ENCODE results near the gene AKR1C1. TPM values are rescaled to one million over a fixed set of nuclear protein-coding genes. Genes with fewer than 3 reads are reported as not detected.
"Not testable (repeated sequence)": the region's sequence is repeated elsewhere in the genome, so short reads cannot be mapped to it uniquely, and the experiment has no call there.

The AKR1C1 gene
- total RNA-seq, 1 experiment from 2014 or later = 4.1 TPM

DNA sequence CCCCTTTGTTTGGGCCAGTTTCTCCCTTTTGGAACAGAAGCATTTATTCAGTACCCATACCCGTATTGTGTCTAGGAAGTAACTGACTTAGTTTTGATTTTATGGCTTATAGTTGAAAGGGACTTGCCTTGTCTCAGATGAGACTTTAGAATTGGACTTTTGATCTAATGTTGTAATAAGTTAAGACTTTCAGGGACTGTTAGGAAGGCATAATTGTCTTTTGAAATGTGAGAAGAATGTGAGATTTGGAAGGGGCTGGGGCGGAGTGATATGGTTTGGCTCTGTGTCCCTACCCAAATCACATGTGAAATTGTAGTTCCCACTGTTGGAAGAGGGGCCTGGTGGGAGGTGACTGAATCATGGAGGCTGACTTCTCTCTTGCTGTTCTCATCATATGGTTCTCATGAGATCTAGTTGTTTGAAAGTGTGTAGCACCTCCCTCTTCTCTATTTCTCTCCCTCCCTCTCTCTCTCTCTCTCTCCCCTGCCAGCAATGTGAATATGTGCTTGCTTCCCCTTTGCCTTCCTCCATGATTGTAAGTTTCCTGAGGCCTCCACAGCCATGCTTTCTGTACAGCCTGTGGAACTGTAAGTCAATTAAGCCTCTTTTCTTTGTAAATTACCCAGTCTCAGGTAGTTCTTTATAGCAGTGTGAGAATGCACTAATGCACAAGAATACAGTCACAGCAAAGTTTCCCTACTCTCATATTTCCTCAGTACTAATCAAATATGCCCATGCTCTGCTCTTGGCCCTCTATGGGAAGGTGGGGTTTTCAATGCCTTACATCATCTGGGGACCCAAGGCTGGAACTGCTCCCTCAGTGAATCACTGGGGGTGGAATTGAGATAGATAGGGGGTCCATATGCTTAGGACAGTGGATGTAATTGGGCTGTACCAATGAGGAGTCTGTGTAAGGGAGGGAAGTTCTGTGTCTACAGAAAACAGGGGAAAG is 17.2 kb upstream of the AKR1C1 start:
- Mint-ChIP-seq H3K27me3 (ENCODE audit: low read depth) (peaks cover 3% of the 10 kb centered on the region), H3K27ac (peak overlapping the region; percentile 78), H3K4me1 (peaks cover 69% of the 10 kb centered on the region), H3K9me3 (no peaks in the 10 kb centered on the region), H3K4me3 (no peak overlapping the region), H3K36me3 (no peaks in the 10 kb centered on the region)
- ChIA-PET CTCF (interaction anchor here (1.7 kb wide), 1 partner anchor 36 kb away, joined by 6 read pairs; no protein-coding TSS in a partner anchor), POLR2A (no interaction called here)
- DNase-seq (ENCODE audit: low spot score) = no peak
- 0 out of 2 replicates have a peak, but pooled peaks have one; percentile 25 for TF ChIP-seq GABPB1 (CRISPR knock-in tag; IDR thresholded peaks at IDR 0.05)
- no peak for TF ChIP-seq SOX15 (CRISPR knock-in tag; IDR thresholded peaks at IDR 0.05)
- no peak for TF ChIP-seq NFATC4 (CRISPR knock-in tag; IDR thresholded peaks at IDR 0.05)
- ATAC-seq = no peak

DNA sequence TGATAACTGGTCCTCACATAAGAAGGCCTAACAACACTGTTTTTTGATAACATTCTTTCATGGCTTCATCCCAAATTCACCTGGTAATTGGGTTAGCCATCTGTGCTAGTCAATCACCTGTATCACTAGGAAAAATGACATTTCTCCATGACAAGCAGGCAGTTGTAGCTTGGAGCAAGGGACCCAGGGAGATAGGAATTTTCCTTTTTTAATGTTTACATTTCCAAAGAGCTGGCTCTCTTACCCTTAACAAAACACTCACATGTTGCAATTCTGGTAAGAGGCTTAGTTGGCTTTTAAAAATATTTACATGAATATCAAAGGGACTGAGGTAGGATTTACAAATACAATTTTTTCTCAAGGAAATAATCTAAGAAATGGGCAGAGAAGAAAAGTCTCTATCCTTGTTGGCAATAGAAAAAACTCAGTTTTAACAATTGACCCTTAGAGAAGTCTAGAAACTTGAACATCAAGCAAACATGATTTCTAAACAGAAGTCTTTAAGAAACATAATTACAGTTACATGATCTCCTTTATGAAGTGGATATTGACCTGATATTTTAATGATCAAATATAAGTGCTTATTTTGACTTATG is 16.1 kb upstream of the AKR1C1 start:
- Mint-ChIP-seq H3K27me3 (ENCODE audit: low read depth) (peaks cover 3% of the 10 kb centered on the region), H3K4me3 (no peak overlapping the region), H3K36me3 (no peaks in the 10 kb centered on the region), H3K4me1 (peaks cover 61% of the 10 kb centered on the region), H3K9me3 (no peaks in the 10 kb centered on the region), H3K27ac (no peak overlapping the region)
- TF ChIP-seq, protein P1, sequence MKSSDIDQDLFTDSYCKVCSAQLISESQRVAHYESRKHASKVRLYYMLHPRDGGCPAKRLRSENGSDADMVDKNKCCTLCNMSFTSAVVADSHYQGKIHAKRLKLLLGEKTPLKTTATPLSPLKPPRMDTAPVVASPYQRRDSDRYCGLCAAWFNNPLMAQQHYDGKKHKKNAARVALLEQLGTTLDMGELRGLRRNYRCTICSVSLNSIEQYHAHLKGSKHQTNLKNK (CRISPR knock-in tag; IDR thresholded peaks at IDR 0.05) = no peak
- TF ChIP-seq, protein P2, sequence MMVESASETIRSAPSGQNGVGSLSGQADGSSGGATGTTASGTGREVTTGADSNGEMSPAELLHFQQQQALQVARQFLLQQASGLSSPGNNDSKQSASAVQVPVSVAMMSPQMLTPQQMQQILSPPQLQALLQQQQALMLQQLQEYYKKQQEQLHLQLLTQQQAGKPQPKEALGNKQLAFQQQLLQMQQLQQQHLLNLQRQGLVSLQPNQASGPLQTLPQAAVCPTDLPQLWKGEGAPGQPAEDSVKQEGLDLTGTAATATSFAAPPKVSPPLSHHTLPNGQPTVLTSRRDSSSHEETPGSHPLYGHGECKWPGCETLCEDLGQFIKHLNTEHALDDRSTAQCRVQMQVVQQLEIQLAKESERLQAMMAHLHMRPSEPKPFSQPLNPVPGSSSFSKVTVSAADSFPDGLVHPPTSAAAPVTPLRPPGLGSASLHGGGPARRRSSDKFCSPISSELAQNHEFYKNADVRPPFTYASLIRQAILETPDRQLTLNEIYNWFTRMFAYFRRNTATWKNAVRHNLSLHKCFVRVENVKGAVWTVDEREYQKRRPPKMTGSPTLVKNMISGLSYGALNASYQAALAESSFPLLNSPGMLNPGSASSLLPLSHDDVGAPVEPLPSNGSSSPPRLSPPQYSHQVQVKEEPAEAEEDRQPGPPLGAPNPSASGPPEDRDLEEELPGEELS (CRISPR knock-in tag; IDR thresholded peaks at IDR 0.05) = no peak
- TF ChIP-seq, protein P3, sequence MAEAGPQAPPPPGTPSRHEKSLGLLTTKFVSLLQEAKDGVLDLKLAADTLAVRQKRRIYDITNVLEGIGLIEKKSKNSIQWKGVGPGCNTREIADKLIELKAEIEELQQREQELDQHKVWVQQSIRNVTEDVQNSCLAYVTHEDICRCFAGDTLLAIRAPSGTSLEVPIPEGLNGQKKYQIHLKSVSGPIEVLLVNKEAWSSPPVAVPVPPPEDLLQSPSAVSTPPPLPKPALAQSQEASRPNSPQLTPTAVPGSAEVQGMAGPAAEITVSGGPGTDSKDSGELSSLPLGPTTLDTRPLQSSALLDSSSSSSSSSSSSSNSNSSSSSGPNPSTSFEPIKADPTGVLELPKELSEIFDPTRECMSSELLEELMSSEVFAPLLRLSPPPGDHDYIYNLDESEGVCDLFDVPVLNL (CRISPR knock-in tag; IDR thresholded peaks at IDR 0.05; ENCODE audit: borderline replicate concordance, low read depth) = no peak
- TF ChIP-seq, protein P4, sequence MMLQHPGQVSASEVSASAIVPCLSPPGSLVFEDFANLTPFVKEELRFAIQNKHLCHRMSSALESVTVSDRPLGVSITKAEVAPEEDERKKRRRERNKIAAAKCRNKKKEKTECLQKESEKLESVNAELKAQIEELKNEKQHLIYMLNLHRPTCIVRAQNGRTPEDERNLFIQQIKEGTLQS (CRISPR knock-in tag; conservative IDR thresholded peaks at IDR 0.05) = no peak
- 0 out of 2 replicates have a peak, but pooled peaks have one; percentile 35 for TF ChIP-seq GABPB1 (CRISPR knock-in tag; IDR thresholded peaks at IDR 0.05)
- TF ChIP-seq, protein P5, sequence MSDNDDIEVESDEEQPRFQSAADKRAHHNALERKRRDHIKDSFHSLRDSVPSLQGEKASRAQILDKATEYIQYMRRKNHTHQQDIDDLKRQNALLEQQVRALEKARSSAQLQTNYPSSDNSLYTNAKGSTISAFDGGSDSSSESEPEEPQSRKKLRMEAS (CRISPR knock-in tag; IDR thresholded peaks at IDR 0.05) = no peak
- ChIA-PET CTCF (no interaction called here), POLR2A (no interaction called here)
- ATAC-seq = no peak
- no peak for DNase-seq (ENCODE audit: low spot score)

DNA sequence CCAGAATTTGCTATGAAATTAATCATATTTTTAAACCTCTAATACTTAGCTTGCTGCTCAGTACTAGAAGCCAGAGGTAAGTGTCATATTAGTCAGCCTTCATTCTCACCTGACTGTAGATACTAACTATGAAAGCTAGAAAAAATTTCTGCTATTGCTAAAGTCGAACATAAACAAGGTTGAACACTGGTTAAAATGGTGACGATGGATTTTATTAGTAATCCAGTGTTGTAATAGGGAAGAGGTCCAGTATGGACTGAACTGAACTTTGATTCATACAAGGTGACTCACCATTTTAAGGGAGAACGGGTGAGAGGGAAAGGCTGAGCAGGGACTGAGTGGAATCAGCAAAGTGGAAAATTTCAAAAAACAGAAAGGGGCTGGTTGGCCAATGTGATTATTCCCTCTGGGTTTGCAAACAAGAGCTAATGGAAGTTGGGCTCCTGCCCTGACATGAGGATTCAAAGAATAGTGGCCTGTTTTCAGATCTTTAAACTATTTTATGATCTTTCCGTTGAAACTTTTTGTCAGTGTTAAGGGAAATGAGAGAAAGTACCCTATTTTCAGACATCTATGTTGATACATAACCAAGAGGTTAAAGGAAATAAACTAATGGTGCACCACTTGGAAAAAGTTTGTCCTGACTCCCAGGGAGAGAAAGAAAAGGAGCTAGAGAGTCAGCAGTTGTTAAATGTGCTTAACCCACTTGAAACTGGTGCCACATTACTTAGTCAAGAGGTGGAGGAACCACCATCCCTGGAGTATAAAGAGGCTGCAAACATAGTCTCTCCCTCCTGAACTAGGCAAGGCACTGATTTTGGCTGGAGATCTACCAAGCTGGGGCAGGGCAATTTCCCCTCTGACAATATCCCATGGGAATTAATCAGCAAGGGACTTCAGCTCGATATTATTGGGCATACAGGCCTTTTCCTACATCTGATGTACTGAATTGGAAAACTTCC is 15.3 kb upstream of the AKR1C1 start:
- Mint-ChIP-seq H3K27ac (no peak overlapping the region), H3K4me1 (peaks cover 58% of the 10 kb centered on the region), H3K9me3 (no peaks in the 10 kb centered on the region), H3K27me3 (ENCODE audit: low read depth) (peaks cover 3% of the 10 kb centered on the region), H3K4me3 (no peak overlapping the region), H3K36me3 (no peaks in the 10 kb centered on the region)
- ATAC-seq (no peak), DNase-seq (ENCODE audit: low spot score) (no peak)
- TF ChIP-seq, protein P6, sequence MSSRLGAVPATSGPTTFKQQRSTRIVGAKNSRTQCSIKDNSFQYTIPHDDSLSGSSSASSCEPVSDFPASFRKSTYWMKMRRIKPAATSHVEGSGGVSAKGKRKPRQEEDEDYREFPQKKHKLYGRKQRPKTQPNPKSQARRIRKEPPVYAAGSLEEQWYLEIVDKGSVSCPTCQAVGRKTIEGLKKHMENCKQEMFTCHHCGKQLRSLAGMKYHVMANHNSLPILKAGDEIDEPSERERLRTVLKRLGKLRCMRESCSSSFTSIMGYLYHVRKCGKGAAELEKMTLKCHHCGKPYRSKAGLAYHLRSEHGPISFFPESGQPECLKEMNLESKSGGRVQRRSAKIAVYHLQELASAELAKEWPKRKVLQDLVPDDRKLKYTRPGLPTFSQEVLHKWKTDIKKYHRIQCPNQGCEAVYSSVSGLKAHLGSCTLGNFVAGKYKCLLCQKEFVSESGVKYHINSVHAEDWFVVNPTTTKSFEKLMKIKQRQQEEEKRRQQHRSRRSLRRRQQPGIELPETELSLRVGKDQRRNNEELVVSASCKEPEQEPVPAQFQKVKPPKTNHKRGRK (CRISPR knock-in tag; IDR thresholded peaks at IDR 0.05; ENCODE audit: borderline replicate concordance) = no peak
- TF ChIP-seq GABPB1 (CRISPR knock-in tag; IDR thresholded peaks at IDR 0.05) = peak; percentile 71
- ChIA-PET CTCF (interaction anchor here (1.5 kb wide), 1 partner anchor 98 kb away, joined by 6 read pairs; no protein-coding TSS in a partner anchor), POLR2A (no interaction called here)

DNA sequence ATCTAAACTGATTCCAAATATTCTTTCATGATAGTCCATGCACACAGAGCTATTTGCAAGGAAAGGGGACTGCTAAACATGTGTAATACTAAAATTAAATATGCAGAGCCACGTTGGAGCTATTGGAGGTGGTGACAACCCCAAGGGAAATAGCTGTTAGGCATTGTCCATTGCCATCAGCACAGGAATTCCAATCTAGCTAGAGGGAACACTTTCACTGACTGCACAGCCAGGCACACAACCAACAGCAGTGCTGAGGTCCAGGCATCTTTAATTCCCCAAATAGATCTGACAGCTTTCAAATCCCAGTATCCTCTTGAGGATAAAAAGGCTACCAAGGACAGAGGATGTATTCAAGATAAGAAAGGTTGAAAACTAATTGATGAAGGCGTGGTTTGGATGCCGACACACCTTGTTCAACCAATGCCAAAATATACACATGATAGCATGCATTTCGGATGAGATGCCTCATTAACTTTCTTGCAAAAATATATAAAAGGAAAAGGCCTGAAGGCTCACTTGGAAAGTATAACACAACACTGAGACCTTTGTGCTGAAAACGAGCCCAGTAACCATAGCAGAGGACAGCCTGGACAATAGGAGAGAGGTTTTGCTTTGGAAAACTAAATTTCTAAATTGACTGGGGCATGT is 11.6 kb upstream of the AKR1C1 start:
- H3K27ac Mint-ChIP-seq; H3K9me3 Mint-ChIP-seq; H3K36me3 Mint-ChIP-seq; H3K4me3 Mint-ChIP-seq; DNase-seq (ENCODE audit: low spot score); H3K27me3 Mint-ChIP-seq (ENCODE audit: low read depth); POLR2A ChIA-PET; ATAC-seq: not testable (repeated sequence)
- peaks cover 37% of the 10 kb centered on the region for H3K4me1 Mint-ChIP-seq
- CTCF ChIA-PET = interaction anchor here (1.0 kb wide), 1 partner anchor 102 kb away, joined by 3 read pairs; no protein-coding TSS in a partner anchor

All from WTC11 (cell line).